ENCODE data around the gene OSBPL10.

OSBPL10 gene

DNA sequence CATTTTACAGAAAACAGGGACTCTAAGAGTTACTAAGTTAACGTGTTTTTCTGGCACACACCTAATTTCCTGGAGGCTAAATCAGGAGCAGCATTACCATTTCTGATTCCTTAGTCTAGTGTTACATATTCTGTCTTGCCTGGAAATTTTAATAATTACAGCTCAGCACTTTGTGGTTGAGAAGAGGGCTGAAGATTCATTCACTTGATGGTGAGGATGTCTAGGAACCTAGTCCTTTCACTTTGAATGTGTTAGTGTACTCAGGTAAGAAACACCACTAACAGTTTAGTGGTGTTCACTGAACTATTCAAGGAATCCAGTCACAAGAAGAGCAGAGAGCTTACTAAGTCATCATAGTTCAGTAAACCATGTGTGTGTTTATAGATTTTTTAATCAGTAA is 345.5 kb downstream of the OSBPL10 start:
- TF ChIP-seq, protein P1, sequence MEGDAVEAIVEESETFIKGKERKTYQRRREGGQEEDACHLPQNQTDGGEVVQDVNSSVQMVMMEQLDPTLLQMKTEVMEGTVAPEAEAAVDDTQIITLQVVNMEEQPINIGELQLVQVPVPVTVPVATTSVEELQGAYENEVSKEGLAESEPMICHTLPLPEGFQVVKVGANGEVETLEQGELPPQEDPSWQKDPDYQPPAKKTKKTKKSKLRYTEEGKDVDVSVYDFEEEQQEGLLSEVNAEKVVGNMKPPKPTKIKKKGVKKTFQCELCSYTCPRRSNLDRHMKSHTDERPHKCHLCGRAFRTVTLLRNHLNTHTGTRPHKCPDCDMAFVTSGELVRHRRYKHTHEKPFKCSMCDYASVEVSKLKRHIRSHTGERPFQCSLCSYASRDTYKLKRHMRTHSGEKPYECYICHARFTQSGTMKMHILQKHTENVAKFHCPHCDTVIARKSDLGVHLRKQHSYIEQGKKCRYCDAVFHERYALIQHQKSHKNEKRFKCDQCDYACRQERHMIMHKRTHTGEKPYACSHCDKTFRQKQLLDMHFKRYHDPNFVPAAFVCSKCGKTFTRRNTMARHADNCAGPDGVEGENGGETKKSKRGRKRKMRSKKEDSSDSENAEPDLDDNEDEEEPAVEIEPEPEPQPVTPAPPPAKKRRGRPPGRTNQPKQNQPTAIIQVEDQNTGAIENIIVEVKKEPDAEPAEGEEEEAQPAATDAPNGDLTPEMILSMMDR (IDR thresholded peaks at IDR 0.05): no peak
- H3K27ac ChIP-seq: no peak overlapping the region

DNA sequence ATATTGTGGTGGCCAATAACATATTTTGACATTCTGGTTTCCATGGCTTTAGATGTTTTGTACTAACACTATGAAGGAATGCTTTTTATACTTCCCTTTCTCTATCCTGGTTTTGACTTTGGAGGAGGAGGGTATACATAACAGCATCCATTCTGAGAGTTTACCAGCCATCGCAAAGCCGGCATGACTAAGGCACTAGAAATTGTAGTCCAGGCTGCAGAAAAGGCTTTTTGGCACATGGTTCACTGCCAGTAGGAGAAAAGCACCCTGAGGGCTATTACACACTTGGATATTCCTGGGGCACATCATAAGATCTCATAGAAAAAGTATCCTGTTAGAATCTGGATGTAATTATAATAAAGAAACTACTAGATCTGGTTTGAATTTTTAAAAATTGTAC is 346.6 kb downstream of the OSBPL10 start:
- no peak for DNase-seq (ENCODE audit: low spot score)
- Histone ChIP-seq H3K4me3 (no peak overlapping the region), H3K27ac (no peak overlapping the region)
- TF ChIP-seq, protein P1 (IDR thresholded peaks at IDR 0.05): no peak

More for the DNA sequence above, 345.5 kb downstream of the OSBPL10 start:
- no peak for DNase-seq (ENCODE audit: low spot score)
- no peak overlapping the region for H3K4me3 ChIP-seq

- Histone ChIP-seq H3K4me3 (no peak overlapping the region), H3K27ac (no peak overlapping the region)
- TF ChIP-seq, protein P1 (IDR thresholded peaks at IDR 0.05): no peak
- no peak for DNase-seq (ENCODE audit: low spot score)
Measured at GRCh38 chr3:31629054-31629453, 352.0 kb downstream of the OSBPL10 start.

DNA sequence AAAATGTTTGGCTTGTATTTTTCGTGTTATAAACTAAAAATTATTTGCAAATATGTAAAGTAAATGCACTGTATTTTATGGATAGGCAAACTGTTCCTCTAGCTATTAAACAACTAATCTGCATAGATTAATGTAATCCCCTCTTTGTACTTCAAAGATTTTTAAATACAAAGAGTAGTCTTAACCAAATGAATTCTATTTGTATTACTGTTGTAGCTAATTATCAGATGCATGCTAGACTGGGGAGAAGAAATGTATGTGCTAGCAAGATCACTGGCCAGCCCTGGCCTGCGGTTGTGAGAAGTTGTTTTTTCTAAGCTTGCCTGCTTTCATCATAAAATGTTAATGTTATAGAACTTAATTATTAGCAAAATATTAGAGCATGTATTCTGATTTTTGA is 355.7 kb downstream of the OSBPL10 start:
- Histone ChIP-seq H3K27ac (no peak overlapping the region), H3K4me3 (no peak overlapping the region)
- TF ChIP-seq, protein P1 (IDR thresholded peaks at IDR 0.05): no peak
- DNase-seq (ENCODE audit: low spot score): no peak

GRCh38 chr3:31624083-31624709 is 356.9 kb downstream of the OSBPL10 start:
- TF ChIP-seq, protein P1 (IDR thresholded peaks at IDR 0.05): no peak

GRCh38 chr3:31622636-31623288 is 358.3 kb downstream of the OSBPL10 start:
- no peak overlapping the region for H3K27ac ChIP-seq
- TF ChIP-seq, protein P1 (IDR thresholded peaks at IDR 0.05): no peak
- no peak overlapping the region for H3K4me3 ChIP-seq
- no peak for DNase-seq (ENCODE audit: low spot score)

More at GRCh38 chr3:31624083-31624709, 356.9 kb downstream of the OSBPL10 start:
- DNase-seq (ENCODE audit: low spot score): no peak
- no peak overlapping the region for H3K4me3 ChIP-seq
- H3K27ac ChIP-seq: no peak overlapping the region

GRCh38 chr3:31621314-31621713 is 359.7 kb downstream of the OSBPL10 start:
- TF ChIP-seq, protein P1 (IDR thresholded peaks at IDR 0.05): no peak
- Histone ChIP-seq H3K27ac (no peak overlapping the region), H3K4me3 (no peak overlapping the region)
- DNase-seq (ENCODE audit: low spot score): no peak
